Uterus (tissue), 2 donors: ENCODE data around the gene MROH2A.

Source experiments
- CTCF ChIP-seq, 4 experiments: fragments of 200-600 bp in 2 of 4; fragments of 450-650 bp in 2 of 4; sonication (generic) in 2 of 4; IDR thresholded peaks; one replicate each; pipeline ENCODE4 v1.5.1; 2016 to 2019; ENCODE audit warnings: antibody characterized with exemption in 4 of 4, mild to moderate bottlenecking in 2 of 4, moderate library complexity in 1 of 4
- POLR2A ChIP-seq, 2 donors: fragments of 450-650 bp; IDR thresholded peaks; one replicate each; pipeline ENCODE4 v1.6.1; 2016; ENCODE audit warnings: antibody characterized with exemption in 2 of 2, mild to moderate bottlenecking in 1 of 2, moderate library complexity in 1 of 2

- TF ChIP-seq CTCF (IDR thresholded peaks at IDR 0.05), result no peak
- no peak for TF ChIP-seq POLR2A (IDR thresholded peaks at IDR 0.05)
These were observed 73.9 kb downstream of the MROH2A start for GRCh38 chr2:233852056-233852455.
